Glutamatergic neuron (in vitro differentiated cells): ENCODE results near the gene DLL1. TPM values are rescaled to one million over a fixed set of nuclear protein-coding genes. Genes with fewer than 3 reads are reported as not detected.

ENCODE experiments used
- DNase-seq: peaks from one replicate; pipeline ENCODE4 v3.0.0; 2022
- H3K27ac Mint-ChIP-seq: one replicate; pipeline ENCODE4 v1.8.0; 2020; ENCODE audit warnings: mild to moderate bottlenecking, mixed read lengths, inconsistent platforms; ENCODE audit not compliant: unreplicated experiment
- H3K27me3 Mint-ChIP-seq: one replicate; pipeline ENCODE4 v1.8.0; 2020; ENCODE audit warnings: mild to moderate bottlenecking, moderate library complexity, mixed read lengths, inconsistent platforms; ENCODE audit not compliant: unreplicated experiment
- H3K36me3 Mint-ChIP-seq: one replicate; pipeline ENCODE4 v1.8.0; 2020; ENCODE audit warnings: mild to moderate bottlenecking, mixed read lengths, inconsistent platforms; ENCODE audit not compliant: unreplicated experiment
- H3K4me1 Mint-ChIP-seq: one replicate; pipeline ENCODE4 v1.8.0; 2020; ENCODE audit warnings: mild to moderate bottlenecking, low read depth, mixed read lengths, inconsistent platforms; ENCODE audit not compliant: unreplicated experiment
- H3K4me3 Mint-ChIP-seq: one replicate; pipeline ENCODE4 v1.8.0; 2020; ENCODE audit warnings: mild to moderate bottlenecking, mixed read lengths, inconsistent platforms; ENCODE audit not compliant: unreplicated experiment
- H3K9me3 Mint-ChIP-seq: one replicate; pipeline ENCODE4 v1.8.0; 2020; ENCODE audit warnings: mild to moderate bottlenecking, moderate library complexity, mixed read lengths, inconsistent platforms; ENCODE audit not compliant: unreplicated experiment
- CTCF ChIP-seq: fragments of 200-600 bp; sonication (generic); IDR thresholded peaks from one replicate; pipeline ENCODE4 v1.5.0; 2021; ENCODE audit not compliant: partially characterized antibody, unreplicated experiment
- total RNA-seq: library from RNA; stranded (reverse); fragmentation: NEBNext Ultra II Directional; extraction: Animal tissue kit (Norgen Biotek cat#: 25700); gene quantifications from one replicate; pipeline ENCODE4 v1.2.1, GENCODE V29; 2021; ENCODE audit not compliant: unreplicated experiment

Gene DLL1
- total RNA-seq, 1 donor from 2014 or later = 34.3 TPM

GRCh38 chr6:170250455-170250854 is 40.4 kb downstream of the DLL1 start:
- H3K27me3 Mint-ChIP-seq = peaks cover 9% of the 10 kb centered on the region
- peaks cover 2% of the 10 kb centered on the region for H3K9me3 Mint-ChIP-seq
- no peaks in the 10 kb centered on the region for H3K36me3 Mint-ChIP-seq
- H3K4me1 Mint-ChIP-seq = peaks cover 21% of the 10 kb centered on the region
- no peak for DNase-seq
- TF ChIP-seq CTCF = no peak
- H3K4me3 Mint-ChIP-seq = no peak overlapping the region
- H3K27ac Mint-ChIP-seq = no peak overlapping the region

- peaks cover 9% of the 10 kb centered on the region for H3K27me3 Mint-ChIP-seq
- no peak overlapping the region for H3K27ac Mint-ChIP-seq
- DNase-seq = no peak
- TF ChIP-seq CTCF = no peak
- peaks cover 27% of the 10 kb centered on the region for H3K4me1 Mint-ChIP-seq
- no peak overlapping the region for H3K4me3 Mint-ChIP-seq
- H3K36me3 Mint-ChIP-seq = no peaks in the 10 kb centered on the region
- H3K9me3 Mint-ChIP-seq = peaks cover 2% of the 10 kb centered on the region
Measured at GRCh38 chr6:170249817-170250216, 41.1 kb downstream of the DLL1 start.

DNA sequence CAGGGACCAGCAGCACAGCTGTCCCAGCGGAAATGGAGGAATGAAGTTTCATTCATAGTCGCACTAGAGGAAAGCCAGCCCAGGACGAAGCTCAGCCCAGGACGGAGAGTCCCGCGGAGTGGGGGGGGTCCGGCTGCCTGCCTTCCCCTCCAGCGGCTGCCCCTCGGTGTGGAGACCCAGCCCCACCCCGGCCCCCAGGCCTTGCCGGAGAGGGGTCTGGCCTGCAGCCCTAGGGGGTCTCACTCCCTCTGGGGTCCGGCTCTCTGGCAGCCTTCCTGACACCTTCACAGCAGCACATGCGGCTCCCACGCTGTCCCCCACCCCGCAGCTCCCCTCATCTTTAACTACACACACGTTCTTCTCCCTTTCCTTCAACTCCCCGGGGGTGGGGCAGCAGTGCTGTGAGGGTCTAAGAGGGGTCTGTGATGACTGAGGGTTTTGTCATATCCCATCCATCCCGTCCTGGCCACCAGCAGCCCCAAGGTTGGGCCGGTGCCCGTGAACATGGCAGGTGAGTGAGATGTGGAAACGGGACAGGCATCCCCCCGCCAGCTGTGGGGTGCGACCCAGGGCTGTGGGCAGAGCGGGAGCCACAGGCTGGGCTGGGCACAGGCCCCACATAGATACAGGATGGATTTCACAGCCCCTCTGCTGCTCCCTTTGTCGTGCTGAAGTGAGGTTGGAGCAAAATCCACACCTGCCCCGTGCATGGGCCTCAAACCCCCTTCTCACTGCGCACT is 41.8 kb downstream of the DLL1 start:
- no peak for DNase-seq
- Mint-ChIP-seq H3K9me3 (peaks cover 9% of the 10 kb centered on the region), H3K4me3 (peak overlapping the region; percentile 46), H3K4me1 (peaks cover 35% of the 10 kb centered on the region), H3K36me3 (no peaks in the 10 kb centered on the region), H3K27me3 (peaks cover 14% of the 10 kb centered on the region), H3K27ac (no peak overlapping the region)
- TF ChIP-seq CTCF = no peak

DNA sequence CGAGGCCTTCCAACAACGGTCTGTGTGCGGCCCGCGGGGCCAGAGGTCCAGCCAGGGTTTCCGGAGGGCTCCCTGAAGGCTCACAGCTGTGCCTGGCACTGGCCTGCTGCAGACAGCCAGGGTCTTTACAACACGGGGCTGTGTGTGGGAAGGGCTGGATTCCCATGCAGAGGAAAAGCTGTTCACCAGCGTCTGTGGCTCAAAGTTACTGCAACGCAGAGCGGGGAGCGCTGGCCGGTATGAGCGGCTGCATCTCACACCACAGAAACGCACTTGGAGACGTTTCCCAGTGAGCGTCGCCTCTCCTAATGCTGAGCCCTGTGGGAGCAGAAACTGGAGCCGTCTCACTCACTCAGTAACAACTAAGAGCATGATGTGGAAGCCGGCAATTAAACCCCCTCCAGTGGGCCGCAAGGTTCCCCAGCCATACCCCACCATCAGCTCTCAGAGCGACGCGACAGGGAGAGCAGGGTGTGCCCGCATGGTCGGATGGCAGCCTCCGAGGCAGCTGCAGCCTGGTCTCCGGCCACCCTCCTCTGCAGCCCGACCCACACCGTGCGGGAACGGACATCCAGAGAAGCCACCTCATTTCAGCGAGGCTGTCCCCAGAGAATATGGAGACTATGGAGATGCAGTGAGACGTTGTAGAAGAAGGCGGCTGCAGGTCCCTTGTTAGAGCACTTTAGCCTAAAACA is 42.6 kb downstream of the DLL1 start:
- H3K4me1 Mint-ChIP-seq = peaks cover 43% of the 10 kb centered on the region
- no peak overlapping the region for H3K27ac Mint-ChIP-seq
- H3K4me3 Mint-ChIP-seq = peak overlapping the region; percentile 46
- H3K27me3 Mint-ChIP-seq = peaks cover 22% of the 10 kb centered on the region
- peaks cover 16% of the 10 kb centered on the region for H3K9me3 Mint-ChIP-seq
- DNase-seq = no peak
- TF ChIP-seq CTCF = no peak
- H3K36me3 Mint-ChIP-seq = no peaks in the 10 kb centered on the region

- no peak for DNase-seq
- no peak for TF ChIP-seq CTCF
- H3K36me3 Mint-ChIP-seq = no peaks in the 10 kb centered on the region
- no peak overlapping the region for H3K27ac Mint-ChIP-seq
- no peak overlapping the region for H3K4me3 Mint-ChIP-seq
- H3K27me3 Mint-ChIP-seq = peaks cover 23% of the 10 kb centered on the region
- peaks cover 19% of the 10 kb centered on the region for H3K9me3 Mint-ChIP-seq
- H3K4me1 Mint-ChIP-seq = peaks cover 48% of the 10 kb centered on the region
Measured at GRCh38 chr6:170247178-170247701, 43.6 kb downstream of the DLL1 start.
